KOPT-K1 (cell line): Measurements from ENCODE around the gene SNAPC4.
A peak's percentile ranks its signal among the peaks of the same experiment; 100 is the strongest.

Experiments used
- H3K27ac ChIP-seq: fragments of 200-600 bp; sonication (generic); 2 replicates; pipeline ENCODE4 v1.5.1; 2016; ENCODE audit warnings: antibody characterized with exemption, mild to moderate bottlenecking, low read depth, low read length; ENCODE audit not compliant: poor library complexity, severe bottlenecking
- H3K36me3 ChIP-seq: fragments of 200-600 bp; sonication (generic); 2 replicates; pipeline ENCODE4 v1.5.1; 2017; ENCODE audit warnings: antibody characterized with exemption, mild to moderate bottlenecking, low read length, moderate library complexity; ENCODE audit not compliant: insufficient read depth
- H3K9me3 ChIP-seq: fragments of 200-600 bp; sonication (generic); 2 replicates; pipeline ENCODE4 v1.5.1; 2017; ENCODE audit warnings: antibody characterized with exemption, low read length, mild to moderate bottlenecking; ENCODE audit not compliant: insufficient read depth, poor library complexity, severe bottlenecking

Gene SNAPC4

DNA sequence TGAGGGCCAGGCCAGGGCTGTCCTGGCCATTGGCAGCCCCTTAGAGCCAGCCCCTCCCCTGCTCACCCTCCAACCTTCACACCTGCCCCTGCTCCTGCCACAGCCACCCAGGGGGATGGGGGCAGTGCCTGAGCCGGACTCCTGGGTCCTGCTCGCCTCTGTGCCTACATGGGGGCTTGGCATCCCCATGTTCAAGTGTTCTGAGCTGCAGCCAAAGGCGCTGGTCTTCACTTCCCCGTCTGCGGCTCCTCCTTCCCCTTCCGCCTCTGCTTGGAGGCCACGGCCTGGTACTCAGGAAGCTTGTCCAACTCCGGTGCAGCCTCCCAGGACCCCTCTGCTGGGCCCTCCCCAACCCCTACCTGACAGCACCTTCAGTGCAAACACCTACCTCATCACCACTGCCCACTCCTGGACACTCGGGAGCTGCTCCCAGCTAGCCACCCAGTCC, 34.2 kb downstream of the SNAPC4 start:
- Histone ChIP-seq H3K36me3 (peaks cover 8% of the 10 kb centered on the region; the same call in 1 of the 2 replicates), H3K27ac (no peak overlapping the region), H3K9me3 (no peaks in the 10 kb centered on the region)

- Histone ChIP-seq H3K27ac (no peak overlapping the region), H3K9me3 (no peaks in the 10 kb centered on the region), H3K36me3 (peaks cover 13% of the 10 kb centered on the region; the same call in 1 of the 2 replicates)
Observed at GRCh38 chr9:136364942-136365774, 34.8 kb downstream of the SNAPC4 start.

- Histone ChIP-seq H3K36me3 (peaks cover 20% of the 10 kb centered on the region; the same call in 1 of the 2 replicates), H3K9me3 (no peaks in the 10 kb centered on the region), H3K27ac (peak overlapping the region; percentile 83)
Observed at GRCh38 chr9:136363949-136364748, 35.8 kb downstream of the SNAPC4 start.

DNA sequence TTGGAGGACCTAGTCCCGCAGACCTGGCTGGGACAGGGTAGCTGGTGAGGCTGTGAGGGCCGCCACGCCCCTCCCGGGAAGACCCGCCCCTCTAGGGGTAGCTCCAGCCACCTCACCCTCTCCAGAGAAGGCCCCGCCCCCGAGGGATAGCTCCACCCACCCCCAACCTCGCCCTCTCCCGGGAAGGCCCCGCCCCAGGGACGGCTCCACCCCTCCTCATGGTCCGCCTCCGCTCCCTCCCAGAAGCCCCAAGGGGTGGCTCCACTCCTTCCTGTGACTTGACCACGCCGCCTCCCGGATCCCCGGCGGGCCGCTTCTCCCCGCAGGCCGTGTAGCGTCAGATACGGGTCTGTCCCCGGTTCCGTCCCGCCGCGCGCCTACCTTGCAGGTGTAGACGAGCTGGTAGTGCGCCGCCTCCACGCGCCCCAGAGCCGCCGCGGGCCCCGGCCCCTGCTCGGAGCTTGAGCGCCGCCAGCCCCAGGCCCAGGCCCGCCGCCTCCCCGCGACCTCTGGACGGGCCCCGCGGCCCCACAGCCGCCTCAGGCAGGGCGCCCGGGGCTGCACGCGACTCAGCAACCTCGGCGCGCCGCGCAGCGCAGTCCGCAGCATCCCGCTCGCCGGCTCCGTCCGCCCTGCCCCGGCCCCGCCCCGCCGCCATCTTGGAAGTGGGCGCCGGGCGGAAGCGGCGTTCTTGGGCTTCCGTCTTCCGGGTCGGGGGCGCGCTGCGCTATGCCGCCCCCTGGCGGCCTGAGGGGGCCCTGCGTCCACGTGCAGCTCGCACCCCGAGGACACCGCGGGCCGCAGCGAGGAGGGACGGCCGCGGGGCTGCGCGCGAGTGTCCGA, 36.6 kb downstream of the SNAPC4 start, which contains the start of gene DNLZ:
TSS of gene DNLZ (minus strand) at position 639 of the 843 bp plus-strand sequence. CDS start at position 609, 30 bp downstream.
- Histone ChIP-seq H3K36me3 (peaks cover 20% of the 10 kb centered on the region; the same call in 1 of the 2 replicates), H3K27ac (peak within 1 kb of the TSS; percentile 83), H3K9me3 (no peaks in the 10 kb centered on the region)

DNA sequence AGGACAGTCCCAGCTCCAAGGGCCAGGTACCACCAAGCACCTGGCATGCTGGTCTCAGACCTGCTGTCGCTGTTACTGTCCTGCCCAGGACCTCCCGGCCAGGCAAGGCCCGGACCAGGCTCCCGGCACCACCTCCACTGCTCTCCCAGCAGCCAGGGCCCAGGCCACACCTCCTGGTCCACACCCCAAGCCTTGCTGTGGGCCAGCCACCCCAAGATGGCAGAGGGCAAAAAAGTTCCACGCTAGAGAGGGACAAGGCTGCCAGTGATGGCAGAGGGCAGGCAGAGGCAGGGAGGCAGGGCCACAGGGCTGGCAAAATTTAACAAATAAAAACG, 37.6 kb downstream of the SNAPC4 start:
- Histone ChIP-seq H3K36me3 (peaks cover 20% of the 10 kb centered on the region; the same call in 1 of the 2 replicates), H3K9me3 (no peaks in the 10 kb centered on the region), H3K27ac (no peak overlapping the region)

DNA sequence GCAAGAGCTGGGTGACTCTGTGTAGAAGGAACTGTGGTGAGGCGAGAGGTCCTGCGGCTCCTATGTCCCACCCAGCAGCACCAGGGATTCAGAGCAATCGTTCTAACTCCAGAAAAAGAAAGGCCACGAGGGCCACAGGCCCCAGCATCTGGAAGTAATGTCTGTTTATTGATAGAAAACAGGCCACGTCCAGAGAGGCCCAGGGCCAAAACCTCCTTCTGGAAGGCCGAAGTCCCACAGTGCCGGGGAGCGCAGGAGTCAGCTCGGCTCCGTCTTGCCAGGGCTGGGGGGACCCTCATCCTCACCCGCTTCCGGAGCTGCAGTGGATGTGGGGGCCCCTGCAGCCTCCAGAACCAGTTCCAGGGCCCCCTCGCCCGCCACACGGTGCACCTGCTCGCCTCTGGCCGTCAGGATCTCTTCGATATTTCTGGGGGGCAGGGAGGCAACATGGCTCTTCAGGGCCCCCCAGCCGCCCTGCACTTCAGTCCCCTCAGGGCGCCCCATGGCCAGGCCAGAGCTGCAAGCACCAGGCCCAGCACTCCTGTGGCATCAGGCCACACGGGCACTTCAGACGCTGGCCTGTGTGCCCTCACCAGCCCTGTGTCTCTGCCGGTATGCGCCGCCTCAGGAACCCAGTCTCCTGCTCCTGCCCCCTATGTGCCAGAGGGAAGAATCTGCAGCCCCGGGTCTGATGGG, 38.1 kb downstream of the SNAPC4 start:
- Histone ChIP-seq H3K9me3 (no peaks in the 10 kb centered on the region), H3K27ac (no peak overlapping the region), H3K36me3 (peaks cover 20% of the 10 kb centered on the region; the same call in 1 of the 2 replicates)

GRCh38 chr9:136361047-136361753, 38.8 kb downstream of the SNAPC4 start:
- no peaks in the 10 kb centered on the region for H3K9me3 ChIP-seq
- H3K27ac ChIP-seq, result no peak overlapping the region
- peaks cover 20% of the 10 kb centered on the region; the same call in 1 of the 2 replicates for H3K36me3 ChIP-seq

GRCh38 chr9:136359774-136360718, 39.9 kb downstream of the SNAPC4 start:
- no peaks in the 10 kb centered on the region for H3K9me3 ChIP-seq
- H3K27ac ChIP-seq, result no peak overlapping the region

DNA sequence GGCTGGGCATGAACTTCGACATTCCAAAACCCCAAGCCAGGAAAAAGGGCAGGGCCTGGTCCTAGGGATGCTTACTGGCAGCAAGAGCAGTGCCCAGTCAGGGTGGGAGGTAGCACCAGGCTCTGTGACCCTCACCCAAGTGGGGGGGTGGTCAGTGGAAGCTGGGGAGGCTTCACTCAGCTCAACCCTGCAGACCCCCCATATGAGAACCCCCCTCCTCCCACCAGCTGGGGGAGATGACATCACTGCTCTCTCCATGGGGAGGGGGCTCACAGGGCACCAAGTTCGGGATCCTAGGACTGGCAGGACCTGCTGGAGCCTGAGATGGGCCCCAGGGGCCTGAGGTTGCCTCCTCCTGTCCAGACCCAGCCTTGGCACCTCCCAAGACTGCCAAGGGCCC, 41.1 kb downstream of the SNAPC4 start:
- Histone ChIP-seq H3K36me3 (peaks cover 20% of the 10 kb centered on the region; the same call in 1 of the 2 replicates), H3K9me3 (no peaks in the 10 kb centered on the region), H3K27ac (no peak overlapping the region)

More at GRCh38 chr9:136359774-136360718, 39.9 kb downstream of the SNAPC4 start:
- H3K36me3 ChIP-seq, result peaks cover 20% of the 10 kb centered on the region; the same call in 1 of the 2 replicates

- H3K9me3 ChIP-seq, result no peaks in the 10 kb centered on the region
- H3K27ac ChIP-seq, result no peak overlapping the region
Observed at GRCh38 chr9:136358016-136358415, 42.0 kb downstream of the SNAPC4 start.

DNA sequence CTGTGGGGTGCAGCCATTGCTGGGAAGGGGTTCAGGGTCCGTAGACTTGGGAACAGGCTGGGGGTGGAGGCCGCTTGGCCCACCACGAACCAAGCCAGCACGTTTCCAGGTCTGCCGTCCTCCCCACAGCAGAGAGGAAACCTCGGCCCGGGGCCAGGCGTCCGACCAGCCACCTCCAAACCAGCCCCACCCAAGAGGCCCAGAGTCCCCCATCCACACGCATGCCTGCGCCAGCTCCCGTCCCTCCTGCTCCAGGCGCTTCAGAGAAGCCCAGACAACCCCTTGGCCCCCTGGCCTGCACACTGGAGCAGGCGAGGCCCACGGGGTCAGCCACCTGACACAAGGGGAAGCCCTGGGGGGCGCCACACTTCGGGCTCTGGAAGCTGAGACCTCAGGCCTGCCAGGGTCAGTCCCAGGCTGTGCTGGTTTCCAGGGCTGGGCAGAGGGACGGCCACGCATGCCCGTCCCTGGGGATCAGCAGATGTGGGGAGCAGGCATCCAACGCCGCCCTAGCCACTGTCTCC, 42.7 kb downstream of the SNAPC4 start:
- H3K36me3 ChIP-seq, result peaks cover 20% of the 10 kb centered on the region; the same call in 1 of the 2 replicates
- no peaks in the 10 kb centered on the region for H3K9me3 ChIP-seq
- H3K27ac ChIP-seq, result no peak overlapping the region

More at GRCh38 chr9:136358016-136358415, 42.0 kb downstream of the SNAPC4 start:
- H3K36me3 ChIP-seq, result peaks cover 20% of the 10 kb centered on the region; the same call in 1 of the 2 replicates
